Uterus (tissue), 4 donors: ENCODE measurements around the gene EHD3. TPM values are rescaled to one million over a fixed set of nuclear protein-coding genes. Genes with fewer than 3 reads are reported as not detected.

Experiments
- DNase-seq, 2 donors: peaks; one replicate each; pipeline ENCODE4 v3.0.0-alpha.2; 2019 to 2020
- H3K27ac ChIP-seq, 2 donors: fragments of 200-600 bp; sonication (generic); 1 replicate in 1 of 2; 2 replicates in 1 of 2; pipeline ENCODE4 v1.5.1; 2016 to 2018
- H3K27me3 ChIP-seq, 2 donors: fragments of 200-600 bp; sonication (generic); one replicate each; pipeline ENCODE4 v1.5.1; 2018 to 2019; ENCODE audit warnings: control low read depth in 1 of 2
- H3K36me3 ChIP-seq, 2 donors: fragments of 200-600 bp; sonication (generic); one replicate each; pipeline ENCODE4 v1.5.1; 2019; ENCODE audit warnings: control low read depth in 1 of 2
- H3K4me1 ChIP-seq, 2 donors: fragments of 200-600 bp; sonication (generic); one replicate each; pipeline ENCODE4 v1.5.1; 2018 to 2019; ENCODE audit warnings: control low read depth in 1 of 2
- H3K4me3 ChIP-seq, 2 donors: fragments of 200-600 bp; sonication (generic); 1 replicate in 1 of 2; 2 replicates in 1 of 2; pipeline ENCODE4 v1.5.1; 2018 to 2019; ENCODE audit warnings: mild to moderate bottlenecking in 1 of 2
- H3K9me3 ChIP-seq, 2 donors: fragments of 200-600 bp; sonication (generic); one replicate each; pipeline ENCODE4 v1.5.1; 2019; ENCODE audit warnings: control low read depth in 1 of 2
- POLR2A ChIP-seq, 2 donors: fragments of 450-650 bp; IDR thresholded peaks; one replicate each; pipeline ENCODE4 v1.6.1; 2016; ENCODE audit warnings: antibody characterized with exemption in 2 of 2, mild to moderate bottlenecking in 1 of 2, moderate library complexity in 1 of 2
- intact Hi-C: fragments of 100-400 bp; cut with DNase I; formaldehyde crosslinking; loops from one replicate; pipeline ENCODE4 v1.15.1; 2023; ENCODE audit warnings: low total_unique reads
- total RNA-seq, 4 donors: library from RNA; depleted of rRNA in 3 of 4; stranded (reverse); fragments of >200 nt in 3 of 4; gene quantifications; one replicate each; pipeline versions ENCODE4 v1.1.0 to v1.2.4, GENCODE V29; 2014 to 2023
- TF ChIP-seq, protein P1 (sequence below), 4 experiments: fragments of 200-600 bp in 2 of 4; fragments of 450-650 bp in 2 of 4; sonication (generic) in 2 of 4; IDR thresholded peaks; one replicate each; pipeline ENCODE4 v1.5.1; 2016 to 2019; ENCODE audit warnings: antibody characterized with exemption in 4 of 4, mild to moderate bottlenecking in 2 of 4, moderate library complexity in 1 of 4
- donor health status: DM: yes; HTN: yes; CAD: no.

The EHD3 gene
- total RNA-seq, 4 donors from 2014 or later = 2.6 to 13.1 (median 4.8) TPM

- no peak for TF ChIP-seq POLR2A (IDR thresholded peaks at IDR 0.05)
- TF ChIP-seq, protein P1, sequence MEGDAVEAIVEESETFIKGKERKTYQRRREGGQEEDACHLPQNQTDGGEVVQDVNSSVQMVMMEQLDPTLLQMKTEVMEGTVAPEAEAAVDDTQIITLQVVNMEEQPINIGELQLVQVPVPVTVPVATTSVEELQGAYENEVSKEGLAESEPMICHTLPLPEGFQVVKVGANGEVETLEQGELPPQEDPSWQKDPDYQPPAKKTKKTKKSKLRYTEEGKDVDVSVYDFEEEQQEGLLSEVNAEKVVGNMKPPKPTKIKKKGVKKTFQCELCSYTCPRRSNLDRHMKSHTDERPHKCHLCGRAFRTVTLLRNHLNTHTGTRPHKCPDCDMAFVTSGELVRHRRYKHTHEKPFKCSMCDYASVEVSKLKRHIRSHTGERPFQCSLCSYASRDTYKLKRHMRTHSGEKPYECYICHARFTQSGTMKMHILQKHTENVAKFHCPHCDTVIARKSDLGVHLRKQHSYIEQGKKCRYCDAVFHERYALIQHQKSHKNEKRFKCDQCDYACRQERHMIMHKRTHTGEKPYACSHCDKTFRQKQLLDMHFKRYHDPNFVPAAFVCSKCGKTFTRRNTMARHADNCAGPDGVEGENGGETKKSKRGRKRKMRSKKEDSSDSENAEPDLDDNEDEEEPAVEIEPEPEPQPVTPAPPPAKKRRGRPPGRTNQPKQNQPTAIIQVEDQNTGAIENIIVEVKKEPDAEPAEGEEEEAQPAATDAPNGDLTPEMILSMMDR (IDR thresholded peaks at IDR 0.05) = no peak
- intact Hi-C loops = no loop called here
- H3K36me3 ChIP-seq = no peaks in the 10 kb centered on the region
Observed at GRCh38 chr2:31299547-31299946, 65.6 kb downstream of the EHD3 start.

DNA sequence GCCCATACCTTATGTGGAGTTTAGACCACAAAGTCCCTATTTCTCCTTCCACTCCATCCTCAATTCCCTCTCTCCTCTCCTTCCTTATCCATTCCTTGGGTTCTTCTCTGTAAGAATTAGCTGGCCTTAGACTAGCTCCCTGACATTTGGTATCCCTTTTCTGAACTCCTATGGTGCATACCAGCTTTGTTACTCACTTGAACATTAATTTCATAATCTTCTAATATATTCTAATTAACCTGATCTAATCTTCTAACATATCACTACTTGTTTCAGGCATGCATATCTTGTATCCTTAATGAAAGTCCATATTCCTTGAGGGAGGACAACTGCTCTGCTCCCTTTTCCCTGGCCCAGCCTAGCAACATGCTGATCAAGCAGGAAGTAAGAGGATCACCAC, 66.4 kb downstream of the EHD3 start:
- Histone ChIP-seq H3K4me3 (no peak overlapping the region), H3K4me1 (no peaks in the 10 kb centered on the region)
- intact Hi-C loops = no loop called here

More at GRCh38 chr2:31299547-31299946, 65.6 kb downstream of the EHD3 start:
- Histone ChIP-seq H3K4me1 (no peaks in the 10 kb centered on the region), H3K27me3 (no peaks in the 10 kb centered on the region), H3K9me3 (no peaks in the 10 kb centered on the region), H3K4me3 (no peak overlapping the region), H3K27ac (no peak overlapping the region)
- DNase-seq = no peak

DNA sequence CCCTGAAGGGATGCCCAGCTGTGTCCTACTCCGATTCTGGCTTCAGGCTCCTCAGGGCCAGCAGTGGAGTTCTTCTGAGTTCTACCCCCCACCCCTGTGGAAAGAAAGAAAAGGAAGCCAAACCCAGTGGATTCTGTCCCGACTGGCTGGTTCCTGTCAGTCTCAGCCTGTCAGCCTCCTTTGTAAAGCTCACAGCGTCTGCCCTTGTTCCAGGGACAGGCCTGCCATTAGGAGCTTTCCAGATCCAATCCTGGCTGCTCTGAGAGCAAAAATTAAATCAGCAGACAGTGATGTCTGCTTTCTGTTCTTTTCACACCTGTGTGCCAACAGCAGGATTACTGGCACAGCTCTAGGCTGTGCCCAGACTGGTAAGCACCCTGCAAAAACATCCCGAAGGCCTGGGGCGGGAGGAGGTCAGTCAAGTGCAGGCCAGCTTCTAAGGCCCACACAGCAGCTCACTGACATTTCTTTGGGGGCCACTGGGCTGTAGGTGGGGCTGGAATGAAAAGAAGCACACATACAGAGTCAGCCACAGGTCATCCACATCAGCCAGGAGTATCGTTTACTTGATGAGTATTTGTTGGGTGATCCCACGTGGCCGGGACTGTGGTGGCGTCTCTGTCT, 69.1 kb downstream of the EHD3 start:
- Histone ChIP-seq H3K9me3 (no peaks in the 10 kb centered on the region), H3K27ac (no peak overlapping the region), H3K36me3 (no peaks in the 10 kb centered on the region), H3K4me3 (no peak overlapping the region), H3K27me3 (no peaks in the 10 kb centered on the region), H3K4me1 (no peaks in the 10 kb centered on the region)
- DNase-seq = no peak
- TF ChIP-seq, protein P1 (IDR thresholded peaks at IDR 0.05) = no peak
- no peak for TF ChIP-seq POLR2A (IDR thresholded peaks at IDR 0.05)
- intact Hi-C loops = no loop called here

More for the DNA sequence above, 66.4 kb downstream of the EHD3 start:
- Histone ChIP-seq H3K9me3 (no peaks in the 10 kb centered on the region), H3K27me3 (no peaks in the 10 kb centered on the region), H3K36me3 (no peaks in the 10 kb centered on the region), H3K27ac (no peak overlapping the region)
- no peak for DNase-seq
- TF ChIP-seq, protein P1 (IDR thresholded peaks at IDR 0.05) = no peak
- TF ChIP-seq POLR2A (IDR thresholded peaks at IDR 0.05) = no peak

DNA sequence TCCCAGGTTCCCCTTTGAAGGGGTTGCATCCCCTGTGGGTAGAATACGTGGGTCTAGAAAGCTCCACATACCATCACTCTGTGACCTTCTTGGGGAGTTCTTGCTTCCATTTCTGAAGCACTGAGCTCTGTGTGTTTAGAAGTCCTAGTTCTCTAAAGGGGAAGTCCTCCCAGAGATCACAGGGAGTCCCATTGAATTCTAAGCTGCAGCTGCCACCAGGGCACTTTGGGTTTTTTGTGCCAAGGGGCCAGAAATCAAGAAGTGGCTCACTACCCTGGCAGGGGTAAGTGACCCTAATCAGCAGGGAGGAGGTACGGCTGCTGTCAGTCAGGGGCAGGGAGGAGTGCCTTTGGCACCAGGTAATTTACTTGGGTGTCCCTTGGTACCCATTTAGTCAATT, 70.9 kb downstream of the EHD3 start:
- DNase-seq = no peak
- intact Hi-C loops = no loop called here
- Histone ChIP-seq H3K9me3 (no peaks in the 10 kb centered on the region), H3K4me3 (no peak overlapping the region), H3K27me3 (no peaks in the 10 kb centered on the region), H3K36me3 (no peaks in the 10 kb centered on the region), H3K27ac (no peak overlapping the region), H3K4me1 (no peaks in the 10 kb centered on the region)
- TF ChIP-seq, protein P1 (IDR thresholded peaks at IDR 0.05) = no peak
- TF ChIP-seq POLR2A (IDR thresholded peaks at IDR 0.05) = no peak

GRCh38 chr2:31312898-31313297, 78.9 kb downstream of the EHD3 start:
- H3K9me3 ChIP-seq = no peaks in the 10 kb centered on the region
- H3K27me3 ChIP-seq = no peaks in the 10 kb centered on the region
- no peaks in the 10 kb centered on the region for H3K36me3 ChIP-seq
- H3K4me3 ChIP-seq = no peak overlapping the region
- intact Hi-C loops = no loop called here
- TF ChIP-seq, protein P1 (IDR thresholded peaks at IDR 0.05) = no peak
- TF ChIP-seq POLR2A (IDR thresholded peaks at IDR 0.05) = no peak
- no peaks in the 10 kb centered on the region for H3K4me1 ChIP-seq
- no peak for DNase-seq
- no peak overlapping the region for H3K27ac ChIP-seq
